Gastroesophageal sphincter (tissue), 4 donors: ENCODE data around the gene CDC42BPG. TPM values are rescaled to one million over a fixed set of nuclear protein-coding genes. Genes with fewer than 3 reads are reported as not detected.

Source experiments
- ATAC-seq: fragments of 150-250 bp; one replicate; pipeline ENCODE4 v1.9.1; 2016; ENCODE audit warnings: mild to moderate bottlenecking, moderate library complexity
- H3K27ac ChIP-seq, 4 donors: fragments of 200-600 bp; sonication (generic) in 3 of 4; 1 replicate in 3 of 4; 2 replicates in 1 of 4; pipeline ENCODE4 v1.5.1; 2016 to 2019
- H3K27me3 ChIP-seq: fragments of 200-600 bp; sonication (generic); one replicate; pipeline ENCODE4 v1.5.1; 2019
- H3K36me3 ChIP-seq, 2 donors: fragments of 200-600 bp; sonication (generic); one replicate each; pipeline ENCODE4 v1.5.1; 2019; ENCODE audit warnings: control low read depth in 1 of 2
- H3K4me1 ChIP-seq, 3 donors: fragments of 200-600 bp; sonication (generic); 1 replicate in 2 of 3; 2 replicates in 1 of 3; pipeline ENCODE4 v1.5.1; 2016 to 2019; ENCODE audit warnings: control low read depth in 2 of 3
- H3K4me3 ChIP-seq, 2 donors: fragments of 200-600 bp; sonication (generic); one replicate each; pipeline ENCODE4 v1.5.1; 2019; ENCODE audit warnings: mild to moderate bottlenecking in 1 of 2, moderate library complexity in 1 of 2
- H3K9me3 ChIP-seq, 3 donors: fragments of 200-600 bp; sonication (generic); one replicate each; pipeline ENCODE4 v1.5.1; 2017 to 2019; ENCODE audit warnings: control low read depth in 2 of 3
- EP300 ChIP-seq: sonication (generic); formaldehyde crosslinking; IDR thresholded peaks from one replicate; pipeline ENCODE4 v1.6.1; 2017; ENCODE audit warnings: antibody characterized with exemption, mild to moderate bottlenecking
- POLR2A ChIP-seq, 2 donors: fragments of 450-650 bp; IDR thresholded peaks; one replicate each; pipeline ENCODE4 v1.6.1; 2017; ENCODE audit warnings: antibody characterized with exemption in 2 of 2, mild to moderate bottlenecking in 2 of 2, moderate library complexity in 1 of 2
- POLR2AphosphoS5 ChIP-seq: sonication (generic); formaldehyde crosslinking; IDR thresholded peaks from one replicate; pipeline ENCODE4 v1.6.1; 2017; ENCODE audit warnings: antibody characterized with exemption
- WGBS, 2 donors: methylation state at CpG; one replicate each; pipeline ENCODE4 v1.1.5; 2018; ENCODE audit warnings: low coverage in 1 of 2; 5-methylcytosine and 5-hydroxymethylcytosine counted together
- total RNA-seq, 4 donors: library from RNA; depleted of rRNA; stranded (reverse); fragments of >200 nt; gene quantifications; one replicate each; pipeline ENCODE4 v1.1.0, GENCODE V29; 2016
- TF ChIP-seq, protein P1 (sequence below), 4 experiments: fragments of 200-600 bp in 2 of 4; fragments of 450-650 bp in 2 of 4; sonication (generic) in 1 of 4; IDR thresholded peaks; one replicate each; pipeline ENCODE4 v1.5.1; 2017 to 2019; ENCODE audit warnings: antibody characterized with exemption in 4 of 4, mild to moderate bottlenecking in 2 of 4, moderate library complexity in 2 of 4

The CDC42BPG gene
- total RNA-seq, 4 donors from 2014 or later: 0.08 to 0.94 (median 0.22) TPM

DNA sequence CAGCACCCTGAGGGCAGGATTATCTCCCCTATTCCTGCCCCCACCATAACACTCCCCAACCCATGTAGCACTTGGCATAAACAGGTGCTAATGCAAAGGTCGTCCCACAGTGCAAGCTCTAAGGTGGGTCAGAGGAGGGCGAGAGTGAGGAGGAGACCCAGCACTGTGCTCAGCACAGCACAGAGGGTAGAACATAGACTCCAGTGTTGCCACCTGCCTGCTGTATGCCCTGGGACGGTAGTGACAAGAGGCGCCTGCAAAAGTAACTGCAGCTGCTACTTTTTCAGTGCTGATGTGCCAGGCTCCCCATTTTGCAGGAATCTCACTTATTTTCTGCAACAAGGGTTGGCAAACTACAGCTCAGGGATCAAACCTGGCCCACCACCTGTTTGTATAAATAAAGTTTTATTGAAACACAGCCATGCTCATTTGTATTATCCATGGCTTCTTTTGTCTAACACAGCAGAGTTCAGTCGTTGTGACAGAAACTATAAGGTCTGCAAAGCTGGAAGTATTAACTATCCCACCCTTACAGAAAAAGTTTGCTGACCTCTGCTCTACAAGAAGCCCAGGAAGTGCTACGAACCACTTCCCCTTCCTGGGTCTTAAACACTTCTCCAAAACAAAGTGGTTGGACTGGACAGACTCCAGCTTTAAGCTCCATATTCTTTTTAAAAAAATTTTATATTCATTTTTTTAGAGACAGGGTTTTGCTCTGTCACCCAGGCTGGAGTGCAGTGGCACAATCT, 16.9 kb upstream of the CDC42BPG start:
- WGBS, 2 donors: 75 to 86% methylated on average over 5 to 6 of the region's 6 CpGs
- TF ChIP-seq EP300 (no peak), POLR2A (IDR thresholded peaks at IDR 0.05) (no peak), POLR2AphosphoS5 (no peak)
- TF ChIP-seq, protein P1, sequence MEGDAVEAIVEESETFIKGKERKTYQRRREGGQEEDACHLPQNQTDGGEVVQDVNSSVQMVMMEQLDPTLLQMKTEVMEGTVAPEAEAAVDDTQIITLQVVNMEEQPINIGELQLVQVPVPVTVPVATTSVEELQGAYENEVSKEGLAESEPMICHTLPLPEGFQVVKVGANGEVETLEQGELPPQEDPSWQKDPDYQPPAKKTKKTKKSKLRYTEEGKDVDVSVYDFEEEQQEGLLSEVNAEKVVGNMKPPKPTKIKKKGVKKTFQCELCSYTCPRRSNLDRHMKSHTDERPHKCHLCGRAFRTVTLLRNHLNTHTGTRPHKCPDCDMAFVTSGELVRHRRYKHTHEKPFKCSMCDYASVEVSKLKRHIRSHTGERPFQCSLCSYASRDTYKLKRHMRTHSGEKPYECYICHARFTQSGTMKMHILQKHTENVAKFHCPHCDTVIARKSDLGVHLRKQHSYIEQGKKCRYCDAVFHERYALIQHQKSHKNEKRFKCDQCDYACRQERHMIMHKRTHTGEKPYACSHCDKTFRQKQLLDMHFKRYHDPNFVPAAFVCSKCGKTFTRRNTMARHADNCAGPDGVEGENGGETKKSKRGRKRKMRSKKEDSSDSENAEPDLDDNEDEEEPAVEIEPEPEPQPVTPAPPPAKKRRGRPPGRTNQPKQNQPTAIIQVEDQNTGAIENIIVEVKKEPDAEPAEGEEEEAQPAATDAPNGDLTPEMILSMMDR (IDR thresholded peaks at IDR 0.05): no peak
- H3K27me3 ChIP-seq: no peaks in the 10 kb centered on the region
- peaks cover 11 to 100% (median 63%) of the 10 kb centered on the region in 3 donors for H3K4me1 ChIP-seq
- H3K27ac ChIP-seq: peak overlapping the region in 3 of 4 donors; percentile 97 to 98 (median 97)
- no peaks in the 10 kb centered on the region for H3K9me3 ChIP-seq
- H3K4me3 ChIP-seq: no peak overlapping the region
- peaks cover 0 to 29% of the 10 kb centered on the region in 2 donors for H3K36me3 ChIP-seq
- no peak for ATAC-seq

DNA sequence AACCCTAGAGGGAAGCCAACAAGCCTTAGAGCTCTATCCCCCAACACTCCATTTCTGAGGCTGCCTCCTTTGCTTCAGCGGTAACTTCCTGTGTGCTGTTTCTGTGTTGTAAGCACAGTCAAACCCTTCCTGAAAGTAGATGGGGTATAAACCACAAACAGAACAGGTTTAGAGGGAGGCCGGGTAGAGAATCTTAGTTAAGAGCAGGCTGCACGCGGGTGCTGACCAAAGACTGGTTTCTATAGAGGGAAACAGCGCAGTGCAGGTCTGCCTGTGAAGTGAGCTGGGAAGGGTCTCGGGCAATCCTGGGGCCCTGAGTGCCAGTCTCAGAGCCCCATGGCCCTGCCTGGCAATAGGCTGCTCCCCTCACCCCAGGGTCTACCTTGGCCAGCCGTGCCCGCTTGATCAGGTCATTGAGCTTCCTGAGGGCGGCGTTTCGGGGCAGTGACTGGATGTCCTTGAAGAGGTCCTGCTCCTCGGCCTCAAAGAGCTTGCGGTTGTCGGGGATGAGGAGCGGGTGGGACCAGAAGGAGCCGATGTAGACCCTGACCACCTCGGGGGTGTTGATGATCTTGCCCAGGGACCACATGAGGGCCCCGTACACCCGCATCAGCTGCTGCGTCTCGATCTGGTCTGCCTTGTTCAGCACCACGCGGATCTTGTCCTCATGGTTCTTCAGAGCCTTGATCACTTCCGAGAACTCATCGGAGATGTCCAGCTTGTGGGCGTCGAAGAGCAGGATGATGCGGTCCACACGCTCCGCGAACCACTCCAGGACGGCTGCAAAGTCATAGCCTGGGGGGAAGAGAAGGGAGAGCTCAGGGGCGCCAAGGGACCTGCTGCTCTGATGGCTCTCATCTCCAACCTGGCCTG, 15.3 kb upstream of the CDC42BPG start:
- no peak for ATAC-seq
- TF ChIP-seq EP300 (no peak), POLR2AphosphoS5 (no peak), POLR2A (IDR thresholded peaks at IDR 0.05) (no peak)
- TF ChIP-seq, protein P1 (IDR thresholded peaks at IDR 0.05): no peak
- no peaks in the 10 kb centered on the region for H3K9me3 ChIP-seq
- H3K4me3 ChIP-seq: no peak overlapping the region
- H3K36me3 ChIP-seq: peaks cover 0 to 30% of the 10 kb centered on the region in 2 donors
- peaks cover 15 to 100% (median 67%) of the 10 kb centered on the region in 3 donors for H3K4me1 ChIP-seq
- no peaks in the 10 kb centered on the region for H3K27me3 ChIP-seq
- WGBS, 2 donors: 70 to 93% methylated on average over 1 to 3 of the region's 33 CpGs
- H3K27ac ChIP-seq: peak overlapping the region in 3 of 4 donors; percentile 78 to 97 (median 97)

DNA sequence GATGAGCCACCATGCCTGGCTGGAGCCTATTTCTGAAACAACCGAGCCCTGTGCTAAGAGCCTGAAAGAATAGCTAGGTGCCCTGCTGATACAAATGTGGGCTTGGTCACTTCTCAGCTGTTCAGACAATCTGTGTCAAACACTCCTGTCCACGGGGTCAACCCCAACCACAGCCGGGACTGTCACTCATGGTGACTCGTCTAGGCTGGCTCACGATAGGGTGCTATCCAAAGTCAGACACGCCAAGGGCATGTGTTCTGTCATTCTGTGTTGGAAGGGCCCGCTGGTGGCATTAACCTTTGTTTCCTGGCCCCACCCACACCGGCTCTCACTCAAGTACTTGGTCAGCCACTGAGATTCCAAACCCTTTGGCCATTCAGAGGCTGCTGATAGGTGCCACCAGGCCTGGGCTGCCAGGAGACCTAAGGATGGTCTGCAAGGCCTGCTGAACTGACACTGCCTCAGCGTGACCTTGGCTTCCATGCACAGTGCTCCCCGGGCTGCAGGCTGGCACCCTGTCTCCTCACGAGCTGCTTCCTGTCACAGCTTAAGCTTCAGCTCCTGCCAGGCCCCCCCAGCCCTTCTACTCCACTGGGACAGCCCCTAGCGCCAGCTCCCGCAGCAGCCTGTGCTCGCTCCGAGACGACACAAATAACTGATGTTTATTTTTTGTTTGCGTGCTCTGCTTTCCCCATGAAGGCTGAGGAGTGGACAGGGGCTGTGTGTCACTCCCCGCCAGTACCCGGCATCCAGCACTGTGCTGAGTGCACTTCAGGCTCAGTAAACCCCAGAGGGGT, 14.2 kb upstream of the CDC42BPG start:
- TF ChIP-seq POLR2AphosphoS5 (no peak), POLR2A (IDR thresholded peaks at IDR 0.05) (no peak), EP300 (no peak)
- TF ChIP-seq, protein P1 (IDR thresholded peaks at IDR 0.05): no peak

DNA sequence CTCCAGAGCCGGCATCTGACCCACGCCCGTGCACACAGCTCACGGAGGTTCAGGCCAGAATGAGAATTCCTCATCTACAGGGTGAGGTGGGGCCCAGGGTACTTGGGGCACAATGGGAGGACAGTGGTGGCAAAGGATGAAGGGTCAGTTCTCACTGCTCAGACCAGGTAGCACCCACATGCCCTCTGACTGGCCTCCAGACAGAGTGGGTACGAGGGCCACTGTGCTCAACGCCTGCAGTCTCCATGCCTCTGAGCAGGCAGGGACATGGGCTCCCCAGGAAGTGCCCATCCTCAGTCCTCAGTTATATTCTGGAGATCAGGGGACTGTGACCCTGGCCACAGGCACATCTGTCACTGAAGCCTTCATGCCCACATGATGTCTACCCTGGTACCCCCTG, 13.0 kb upstream of the CDC42BPG start:
- Histone ChIP-seq H3K36me3 (peaks cover 0 to 52% of the 10 kb centered on the region in 2 donors), H3K9me3 (no peaks in the 10 kb centered on the region), H3K27me3 (no peaks in the 10 kb centered on the region), H3K4me3 (no peak overlapping the region), H3K27ac (peak overlapping the region; percentile 78 to 97 (median 91)), H3K4me1 (peaks cover 15 to 100% (median 58%) of the 10 kb centered on the region in 3 donors)
- TF ChIP-seq POLR2A (IDR thresholded peaks at IDR 0.05): no peak
- TF ChIP-seq, protein P1 (IDR thresholded peaks at IDR 0.05): no peak
- no peak for TF ChIP-seq EP300
- no peak for TF ChIP-seq POLR2AphosphoS5
- ATAC-seq: no peak
- 87% methylated on average over 4 of the region's 6 CpGs; no CpG with 5 or more reads in 1 of the 2 donors for WGBS, 2 donors

More for the DNA sequence above, 14.2 kb upstream of the CDC42BPG start:
- Histone ChIP-seq H3K4me3 (no peak overlapping the region), H3K4me1 (peaks cover 15 to 100% (median 67%) of the 10 kb centered on the region in 3 donors), H3K36me3 (peaks cover 0 to 41% of the 10 kb centered on the region in 2 donors), H3K9me3 (no peaks in the 10 kb centered on the region), H3K27me3 (no peaks in the 10 kb centered on the region), H3K27ac (peak overlapping the region in 3 of 4 donors; percentile 78 to 97 (median 97))
- no CpG with 5 or more reads among the region's 19 CpGs for WGBS, 2 donors
- ATAC-seq: no peak
